Stimulated activated CD4-positive, alpha-beta T cell treated with anti-CD3 and anti-CD28 coated beads, Interleukin-12 subunit alpha, Interleukin-12 subunit beta, amount 100 ng/mL, for 48 hours (primary cell): ENCODE results near the gene SORBS2.

ENCODE experiments used
- DNase-seq, 3 donors: peaks; one replicate each; pipeline ENCODE4 v3.0.0-alpha.2; 2020; ENCODE audit warnings: low read depth in 2 of 3, low spot score in 1 of 3

SORBS2 gene

DNA sequence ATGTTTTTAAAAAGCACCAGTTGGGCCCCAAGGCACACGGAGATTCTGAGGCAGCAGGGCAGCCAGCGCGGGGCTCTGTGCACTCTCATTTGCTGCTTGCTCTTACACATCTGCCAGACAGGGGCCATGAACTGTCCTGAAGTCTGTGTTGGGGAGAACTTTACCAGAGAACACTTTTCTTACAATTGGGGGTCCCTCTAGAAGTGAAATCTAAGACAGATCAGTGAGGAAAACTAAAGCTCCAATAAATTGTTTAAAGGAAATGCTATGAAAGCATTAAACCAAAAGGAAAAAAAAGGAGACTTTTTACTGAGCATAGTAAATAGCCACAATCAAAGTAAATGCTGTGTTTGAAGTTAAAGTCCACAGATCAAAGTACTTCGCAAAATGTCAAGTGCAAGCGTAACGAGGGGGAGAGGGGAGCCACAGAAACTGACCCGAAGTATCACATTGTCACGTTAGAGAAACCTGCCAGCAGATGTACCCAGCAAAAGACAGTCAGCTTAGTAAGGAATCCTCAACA is 37.8 kb downstream of the SORBS2 start:
- DNase-seq, result no peak

- DNase-seq, result no peak
These were observed 38.6 kb downstream of the SORBS2 start for GRCh38 chr4:185773419-185773818.

DNA sequence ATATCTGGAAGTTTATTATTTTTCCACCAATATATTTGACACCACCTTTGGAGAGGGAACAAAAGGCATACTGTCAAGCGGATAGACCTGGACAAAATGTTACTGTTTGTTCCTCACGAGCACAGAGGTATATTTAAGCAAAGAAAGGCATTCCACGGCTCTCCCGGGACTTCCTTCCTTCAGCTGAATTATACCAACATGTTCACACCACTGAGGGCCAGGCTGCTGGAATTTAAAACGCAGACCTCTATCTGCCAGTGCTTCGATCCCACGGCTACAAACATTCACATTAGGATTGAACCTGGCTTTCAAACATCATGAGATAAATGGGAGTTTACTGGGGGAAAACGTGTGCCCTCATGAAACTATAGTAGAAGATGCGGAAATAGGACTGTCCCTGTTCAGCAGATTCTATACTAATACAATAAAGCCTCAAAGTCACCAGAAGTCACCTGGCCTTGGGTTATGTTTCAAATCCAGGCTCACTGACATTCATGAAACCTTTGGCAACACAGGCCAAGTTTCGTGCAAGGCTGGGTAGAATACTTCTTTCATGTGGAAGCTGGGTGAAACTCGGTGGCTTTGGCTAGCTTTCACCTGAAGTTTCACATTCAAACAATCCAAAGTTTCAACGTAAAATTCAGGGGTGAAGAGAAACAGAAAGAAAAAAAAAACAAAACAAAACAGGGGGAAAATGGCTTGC is 39.5 kb downstream of the SORBS2 start:
- no peak for DNase-seq

- DNase-seq, result no peak
These were observed 40.1 kb downstream of the SORBS2 start for GRCh38 chr4:185771711-185772390.

DNA sequence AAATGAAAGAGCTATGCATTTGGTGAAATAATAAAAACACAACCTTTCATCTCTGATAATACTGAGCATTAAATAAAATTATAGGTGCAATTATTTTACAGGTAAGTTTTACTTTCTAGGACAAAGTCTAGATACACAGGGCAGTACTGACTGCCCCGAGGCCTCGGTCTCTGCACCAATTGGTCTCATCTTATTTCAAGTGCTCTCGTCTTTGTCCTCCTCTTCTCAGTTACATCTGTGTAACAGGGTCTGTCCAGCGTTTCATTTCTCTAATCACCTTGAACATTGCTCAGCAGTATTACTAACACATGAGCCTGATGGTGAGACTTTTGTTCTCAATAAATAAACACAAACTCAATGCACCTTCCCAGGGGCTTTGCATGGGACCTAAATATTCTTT is 44.5 kb downstream of the SORBS2 start:
- no peak for DNase-seq

- DNase-seq, result no peak
These were observed 47.1 kb downstream of the SORBS2 start for GRCh38 chr4:185764876-185765275.

DNA sequence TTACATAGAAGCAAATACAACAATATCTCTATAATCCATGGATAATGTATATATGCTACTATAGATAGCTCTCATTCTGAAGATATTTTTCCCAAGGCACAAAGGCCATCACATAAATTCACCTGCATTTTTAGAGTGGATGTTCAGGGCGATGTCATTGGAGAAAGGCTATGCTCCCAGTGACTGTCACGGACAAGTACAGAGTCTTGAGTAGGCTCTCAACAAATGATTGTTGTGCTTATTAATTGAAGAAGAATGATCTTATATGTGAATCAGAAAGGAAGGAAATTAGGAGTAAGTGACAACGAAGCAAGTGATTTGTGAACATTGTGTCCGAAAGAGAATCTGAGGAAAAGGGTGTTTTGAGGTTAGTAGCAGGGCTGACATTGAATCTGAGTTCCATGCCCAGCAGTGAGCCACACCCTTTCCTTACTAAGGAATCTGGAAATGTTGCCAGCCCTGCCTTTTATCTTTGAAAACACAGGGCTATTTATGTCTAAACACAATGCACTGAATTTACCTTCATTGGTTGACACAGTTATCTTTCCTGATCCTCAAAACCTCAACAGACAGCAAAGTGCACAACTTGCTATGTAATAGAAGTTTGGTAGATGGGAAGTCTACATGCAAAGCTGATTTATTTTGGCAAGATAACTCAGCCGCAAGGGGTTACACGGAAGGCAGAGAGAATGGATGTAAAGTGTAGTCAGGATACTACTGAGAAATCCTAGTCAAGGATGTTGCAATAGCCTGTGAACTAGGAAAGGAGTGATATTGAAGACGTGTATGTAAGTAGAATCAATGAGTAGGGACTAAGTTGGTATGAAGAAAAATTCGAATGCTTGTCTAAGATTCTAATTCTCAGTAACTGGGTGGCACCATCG is 50.4 kb downstream of the SORBS2 start:
- DNase-seq, result no peak

- no peak for DNase-seq
These were observed 53.2 kb downstream of the SORBS2 start for GRCh38 chr4:185758807-185759206.

- DNase-seq, result no peak
These were observed 56.5 kb downstream of the SORBS2 start for GRCh38 chr4:185755451-185755850.

- no peak for DNase-seq
These were observed 57.0 kb downstream of the SORBS2 start for GRCh38 chr4:185754961-185755360.

DNA sequence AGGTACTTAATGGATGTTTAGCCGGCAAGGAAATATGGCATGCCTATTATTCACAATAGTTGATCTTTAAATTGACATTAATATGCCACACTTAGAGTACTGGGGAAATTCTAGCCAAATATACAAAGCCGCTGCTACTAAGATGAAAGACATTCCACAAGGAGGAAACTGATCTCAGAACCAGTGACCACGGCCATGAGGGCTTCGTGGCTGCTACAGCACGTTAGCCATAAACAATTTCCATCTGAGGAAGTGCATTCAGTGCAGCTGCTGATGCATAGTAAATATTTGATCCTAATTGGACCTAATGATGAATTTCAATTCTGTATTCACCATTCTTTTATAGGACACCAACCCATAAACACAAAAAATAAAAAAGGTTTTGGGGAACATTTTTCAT is 59.1 kb downstream of the SORBS2 start:
- no peak for DNase-seq

DNA sequence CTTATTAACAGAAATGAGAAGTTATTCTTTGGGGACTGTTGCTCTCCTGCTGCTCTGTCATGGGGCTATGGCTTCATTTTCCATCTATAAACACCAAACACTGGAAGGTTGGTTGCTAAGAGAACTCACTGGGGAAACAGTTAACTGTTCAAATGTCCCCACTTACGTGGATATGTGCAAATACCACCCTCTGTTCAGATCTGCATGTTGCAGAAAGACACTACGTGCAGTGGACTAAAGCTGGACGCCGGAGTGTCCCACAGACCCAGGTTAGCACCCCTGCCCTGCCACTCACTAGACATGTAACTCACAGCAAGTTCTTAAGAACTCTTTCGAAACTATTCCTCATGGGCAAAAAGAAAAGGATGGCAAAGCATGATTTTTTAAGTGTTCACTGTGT is 62.1 kb downstream of the SORBS2 start:
- DNase-seq, result no peak

- no peak for DNase-seq
These were observed 63.0 kb downstream of the SORBS2 start for GRCh38 chr4:185748901-185749390.

DNA sequence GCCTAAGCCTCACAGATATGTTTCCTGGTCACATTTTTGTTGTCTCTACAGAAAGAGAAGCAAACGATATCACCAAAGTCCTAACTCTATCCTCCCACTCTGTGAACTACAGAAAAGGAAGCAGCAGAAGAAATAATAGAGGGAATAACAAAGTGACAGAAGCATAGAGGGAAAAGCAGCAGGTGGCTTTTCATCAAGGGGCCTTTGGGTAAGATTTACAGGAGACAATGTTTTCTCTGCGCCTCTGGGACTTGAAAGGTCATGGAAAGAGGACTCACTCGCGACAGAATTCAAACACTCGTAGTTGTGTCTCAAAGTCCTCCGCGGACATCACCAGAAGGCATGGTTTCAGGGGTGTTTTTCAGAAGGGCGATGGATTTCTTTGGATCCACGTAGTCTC is 66.1 kb downstream of the SORBS2 start:
- DNase-seq, result no peak

DNA sequence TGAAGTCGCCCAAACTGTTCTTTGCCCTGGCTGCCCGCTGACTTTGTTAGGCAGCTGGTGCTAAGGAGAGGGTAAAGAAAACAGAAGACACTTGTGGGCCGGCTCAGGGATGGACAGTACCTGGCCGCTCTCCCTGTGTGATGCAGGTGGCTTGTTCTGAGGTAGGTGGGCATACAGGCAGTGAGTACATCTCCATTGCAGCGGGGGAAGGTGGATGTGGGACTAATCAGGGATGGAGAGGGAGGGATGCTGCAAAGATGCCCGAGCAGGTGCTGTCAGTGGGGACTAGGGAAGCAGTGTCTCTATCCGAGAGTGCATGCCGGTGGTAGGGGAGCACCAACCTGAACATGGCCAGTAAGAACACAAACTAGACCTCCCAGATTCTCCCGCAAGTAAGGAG is 67.0 kb downstream of the SORBS2 start:
- DNase-seq, result no peak

- DNase-seq, result no peak
These were observed 67.5 kb downstream of the SORBS2 start for GRCh38 chr4:185744488-185744862.

- no peak for DNase-seq
These were observed 68.1 kb downstream of the SORBS2 start for GRCh38 chr4:185743722-185744487.

DNA sequence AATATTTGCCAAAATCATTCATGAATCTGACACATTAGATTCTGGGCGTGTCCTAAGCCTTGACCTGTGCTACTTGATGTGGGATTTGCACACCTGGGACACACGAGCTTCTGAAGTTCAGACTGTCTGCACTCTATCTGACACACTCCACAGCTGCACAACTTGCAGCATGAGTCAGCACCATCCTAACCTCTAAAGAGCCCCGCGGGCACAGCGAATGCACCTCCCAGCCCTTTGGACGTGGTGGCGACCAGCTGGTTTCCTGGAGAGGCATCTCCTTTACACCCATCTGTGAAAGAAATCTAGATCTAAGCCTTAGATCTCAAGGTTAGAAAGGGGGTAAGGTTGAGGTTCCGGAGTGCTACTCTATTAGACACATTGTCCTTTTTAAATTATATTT is 69.2 kb downstream of the SORBS2 start:
- DNase-seq, result no peak

DNA sequence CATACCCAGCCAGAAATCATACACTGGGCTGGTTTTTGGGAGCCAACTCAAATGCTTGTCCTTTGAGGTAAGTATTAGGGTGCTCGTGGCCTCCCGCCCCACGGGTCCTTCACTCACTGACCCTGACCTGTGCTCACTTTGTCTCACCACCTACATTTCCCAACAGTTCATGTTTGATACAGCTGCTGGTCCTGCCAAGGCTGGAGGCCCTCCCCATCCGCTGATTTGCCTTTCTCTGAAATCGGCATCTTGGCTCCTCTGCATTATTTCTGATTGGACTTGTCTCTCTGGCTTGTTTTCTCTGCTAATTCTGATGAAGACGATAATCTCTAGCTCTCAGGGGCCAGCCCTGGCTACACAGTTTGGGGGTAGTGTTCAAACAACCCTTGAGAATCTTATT is 70.2 kb downstream of the SORBS2 start:
- DNase-seq, result no peak

DNA sequence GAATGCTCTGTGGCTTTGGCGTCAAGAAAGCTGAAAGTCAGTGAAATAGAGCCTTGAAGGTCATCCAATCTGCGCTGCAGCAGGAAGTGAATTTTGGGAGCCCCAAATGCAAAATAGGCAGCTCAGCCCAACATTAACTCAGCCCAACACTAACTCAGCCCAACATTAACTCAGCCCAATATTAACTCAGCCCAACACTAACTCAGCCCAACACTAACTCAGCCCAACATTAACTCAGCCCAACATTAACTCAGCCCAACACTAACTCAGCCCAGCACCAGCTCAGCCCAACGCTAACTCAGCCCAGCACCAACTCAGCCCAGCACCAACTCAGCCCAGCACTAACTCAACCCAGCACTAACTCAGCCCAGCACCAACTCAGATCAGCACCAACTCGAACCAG is 71.5 kb downstream of the SORBS2 start:
- DNase-seq, result no peak

- no peak for DNase-seq
These were observed 73.2 kb downstream of the SORBS2 start for GRCh38 chr4:185738820-185739219.
